Uterus (tissue), 4 donors: ENCODE data around the gene ARPC2. TPM values are rescaled to one million over a fixed set of nuclear protein-coding genes. Genes with fewer than 3 reads are reported as not detected.

Source experiments
- DNase-seq, 2 donors: peaks; one replicate each; pipeline ENCODE4 v3.0.0-alpha.2; 2019 to 2020
- H3K27ac ChIP-seq, 2 donors: fragments of 200-600 bp; sonication (generic); 1 replicate in 1 of 2; 2 replicates in 1 of 2; pipeline ENCODE4 v1.5.1; 2016 to 2018
- H3K27me3 ChIP-seq, 2 donors: fragments of 200-600 bp; sonication (generic); one replicate each; pipeline ENCODE4 v1.5.1; 2018 to 2019; ENCODE audit warnings: control low read depth in 1 of 2
- H3K36me3 ChIP-seq, 2 donors: fragments of 200-600 bp; sonication (generic); one replicate each; pipeline ENCODE4 v1.5.1; 2019; ENCODE audit warnings: control low read depth in 1 of 2
- H3K4me1 ChIP-seq, 2 donors: fragments of 200-600 bp; sonication (generic); one replicate each; pipeline ENCODE4 v1.5.1; 2018 to 2019; ENCODE audit warnings: control low read depth in 1 of 2
- H3K4me3 ChIP-seq, 2 donors: fragments of 200-600 bp; sonication (generic); 1 replicate in 1 of 2; 2 replicates in 1 of 2; pipeline ENCODE4 v1.5.1; 2018 to 2019; ENCODE audit warnings: mild to moderate bottlenecking in 1 of 2
- H3K9me3 ChIP-seq, 2 donors: fragments of 200-600 bp; sonication (generic); one replicate each; pipeline ENCODE4 v1.5.1; 2019; ENCODE audit warnings: control low read depth in 1 of 2
- CTCF ChIP-seq, 4 experiments: fragments of 200-600 bp in 2 of 4; fragments of 450-650 bp in 2 of 4; sonication (generic) in 2 of 4; IDR thresholded peaks; one replicate each; pipeline ENCODE4 v1.5.1; 2016 to 2019; ENCODE audit warnings: antibody characterized with exemption in 4 of 4, mild to moderate bottlenecking in 2 of 4, moderate library complexity in 1 of 4
- POLR2A ChIP-seq, 2 donors: fragments of 450-650 bp; IDR thresholded peaks; one replicate each; pipeline ENCODE4 v1.6.1; 2016; ENCODE audit warnings: antibody characterized with exemption in 2 of 2, mild to moderate bottlenecking in 1 of 2, moderate library complexity in 1 of 2
- intact Hi-C: fragments of 100-400 bp; cut with DNase I; formaldehyde crosslinking; loops from one replicate; pipeline ENCODE4 v1.15.1; 2023; ENCODE audit warnings: low total_unique reads
- total RNA-seq, 4 donors: library from RNA; depleted of rRNA in 3 of 4; stranded (reverse); fragments of >200 nt in 3 of 4; gene quantifications; one replicate each; pipeline versions ENCODE4 v1.1.0 to v1.2.4, GENCODE V29; 2014 to 2023
- donor health status: DM: yes; HTN: yes; CAD: no.

Gene ARPC2
- total RNA-seq, 4 donors from 2014 or later: 87.9 to 162 (median 159) TPM

GRCh38 chr2:218285604-218286003 is 68.6 kb downstream of the ARPC2 start:
- DNase-seq: peak in 1 of 2 donors; percentile 50
- Histone ChIP-seq H3K4me1 (peaks cover 20 to 54% of the 10 kb centered on the region in 2 donors), H3K27ac (peak overlapping the region; percentile 98 to 100), H3K4me3 (peak overlapping the region in 1 of 2 donors; percentile 41), H3K9me3 (no peaks in the 10 kb centered on the region), H3K36me3 (no peaks in the 10 kb centered on the region), H3K27me3 (no peaks in the 10 kb centered on the region)
- intact Hi-C loops: no loop called here
- TF ChIP-seq POLR2A (IDR thresholded peaks at IDR 0.05): no peak
- TF ChIP-seq CTCF (IDR thresholded peaks at IDR 0.05): no peak

- TF ChIP-seq CTCF (IDR thresholded peaks at IDR 0.05): peak in 1 of 4 experiments; percentile 4
- peak; percentile 41 to 67 for TF ChIP-seq POLR2A (IDR thresholded peaks at IDR 0.05)
- intact Hi-C loops: no loop called here
- Histone ChIP-seq H3K36me3 (no peaks in the 10 kb centered on the region), H3K27me3 (no peaks in the 10 kb centered on the region), H3K4me1 (peaks cover 20 to 56% of the 10 kb centered on the region in 2 donors), H3K4me3 (peak overlapping the region; percentile 41 to 55), H3K27ac (peak overlapping the region; percentile 98 to 100), H3K9me3 (no peaks in the 10 kb centered on the region)
- peak; percentile 91 to 96 for DNase-seq
Observed at GRCh38 chr2:218286570-218287459, 69.8 kb downstream of the ARPC2 start.

- TF ChIP-seq POLR2A (IDR thresholded peaks at IDR 0.05) (peak in 1 of 2 donors; percentile 19), CTCF (IDR thresholded peaks at IDR 0.05) (no peak)
- no peak overlapping the region for H3K4me3 ChIP-seq
- intact Hi-C loops: loop anchor here (10.0 kb wide), 1 partner anchor 105 kb away; the partner anchor contains the start of gene CTDSP1
- H3K4me1 ChIP-seq: peaks cover 17 to 39% of the 10 kb centered on the region in 2 donors
- no peaks in the 10 kb centered on the region for H3K36me3 ChIP-seq
- no peaks in the 10 kb centered on the region for H3K27me3 ChIP-seq
- no peaks in the 10 kb centered on the region for H3K9me3 ChIP-seq
- peak overlapping the region; percentile 98 to 100 for H3K27ac ChIP-seq
- DNase-seq: no peak
Observed at GRCh38 chr2:218289639-218290315, 72.8 kb downstream of the ARPC2 start.

GRCh38 chr2:218290316-218291261 is 73.6 kb downstream of the ARPC2 start:
- no peak for TF ChIP-seq CTCF (IDR thresholded peaks at IDR 0.05)
- no peak for TF ChIP-seq POLR2A (IDR thresholded peaks at IDR 0.05)
- DNase-seq: no peak
- H3K4me3 ChIP-seq: peak overlapping the region; percentile 84 to 97
- no peaks in the 10 kb centered on the region for H3K36me3 ChIP-seq
- peak overlapping the region; percentile 98 to 100 for H3K27ac ChIP-seq
- H3K27me3 ChIP-seq: no peaks in the 10 kb centered on the region
- H3K9me3 ChIP-seq: no peaks in the 10 kb centered on the region
- peaks cover 9 to 33% of the 10 kb centered on the region in 2 donors for H3K4me1 ChIP-seq
- intact Hi-C loops: loop anchor here (10.0 kb wide), 1 partner anchor 104 kb away; the partner anchor contains the start of gene CTDSP1
